ENCODE data around the gene CHCHD1. TPM values are rescaled to one million over a fixed set of nuclear protein-coding genes. Genes with fewer than 3 reads are reported as not detected.

CHCHD1 gene
- total and polyA plus RNA-seq, 2 donors (not counting 3 experiments of a cell fraction or from before 2014, with no cell fraction given) = 31.7 to 39.2 TPM

DNA sequence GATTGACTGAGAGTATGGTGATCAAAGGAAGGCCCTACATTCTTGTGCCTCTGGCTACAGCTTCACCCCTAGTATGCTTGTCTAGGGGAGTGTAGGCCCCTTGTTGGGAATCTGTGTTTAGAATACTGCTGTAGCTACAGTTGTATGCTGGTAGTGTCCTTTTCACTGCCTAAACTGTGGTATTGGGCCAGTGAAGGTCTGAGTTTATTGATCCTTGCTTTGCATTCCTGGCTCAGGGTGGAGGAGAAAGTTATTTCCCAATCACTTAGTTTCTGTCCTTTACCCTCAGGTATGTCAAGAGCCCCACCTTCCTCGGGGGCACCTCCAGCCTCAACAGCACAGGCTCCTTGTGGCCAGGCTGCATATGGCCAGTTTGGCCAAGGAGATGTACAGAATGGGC, 31.0 kb upstream of the CHCHD1 start:
- ChIA-PET CTCF (no interaction called here), POLR2A (no interaction called here)
- Histone ChIP-seq H3K4me1 (ENCODE audit: control insufficient read depth, extremely low read depth, insufficient read depth, low read length) (no peaks in the 10 kb centered on the region), H3K79me2 (ENCODE audit: control insufficient read depth, insufficient read depth, low read length) (peaks cover 26% of the 10 kb centered on the region), H4K20me1 (replicated peaks; ENCODE audit: control insufficient read depth, extremely low read depth, insufficient read depth, low read length) (no peaks in the 10 kb centered on the region), H2AFZ (ENCODE audit: low read depth, low read length) (no peak overlapping the region), H3K36me3 (ENCODE audit: control insufficient read depth in 2 of 2, extremely low read depth in 1 of 2, insufficient read depth in 2 of 2, low read length in 2 of 2) (peaks cover 12 to 27% of the 10 kb centered on the region in 2 experiments), H3K4me3 (replicated peaks in 1 of 3; ENCODE audit: insufficient read depth in 1 of 3, low read depth in 1 of 3, low read length in 3 of 3) (no peak overlapping the region), H3K4me2 (ENCODE audit: insufficient read depth, low read length) (no peak overlapping the region), H3K9me3 (replicated peaks; ENCODE audit: control insufficient read depth, insufficient read depth, low read length) (no peaks in the 10 kb centered on the region), H3K27me3 (ENCODE audit: control insufficient read depth in 2 of 2, insufficient read depth in 2 of 2, low read length in 2 of 2) (no peaks in the 10 kb centered on the region), H3K9me1 (replicated peaks; ENCODE audit: control insufficient read depth, extremely low read depth, insufficient read depth, low read length) (no peaks in the 10 kb centered on the region), H3K27ac (ENCODE audit: insufficient read depth, low read depth, low read length) (no peak overlapping the region), H3K9ac (replicated peaks; ENCODE audit: extremely low read depth, insufficient read depth, low read length) (no peak overlapping the region)
- no TSS peak for BruUV-seq (replicated peaks)
- dilution Hi-C loops (cut with MboI; ENCODE audit: extremely low pct_ligation_motif_present, low sequenced_read_pairs) (no loop called here), intact Hi-C loops (cut with micrococcal nuclease) (no loop called here)
- DNase-seq (ENCODE audit: low read depth, low spot score) (no peak), FAIRE-seq (no peak)
- TF ChIP-seq FOS (IDR thresholded peaks at IDR 0.05; ENCODE audit: borderline replicate concordance, insufficient read depth, low read length) (no peak), POLR2AphosphoS5 (IDR thresholded peaks at IDR 0.05; ENCODE audit: insufficient read depth, low read depth, low read length) (no peak), CTCF (IDR thresholded peaks at IDR 0.05; ENCODE audit: extremely low read depth in 1 of 2, insufficient read depth in 1 of 2, low read depth in 1 of 2, low read length in 2 of 2) (no peak), MYC (IDR thresholded peaks at IDR 0.05; ENCODE audit: low read depth, low read length) (no peak), GATA2 (IDR thresholded peaks at IDR 0.05; ENCODE audit: insufficient read depth, insufficient read length, low read depth, low read length) (no peak), EZH2 (IDR thresholded peaks at IDR 0.05; ENCODE audit: borderline replicate concordance, low read depth, low read length, severe bottlenecking) (no peak), POLR2A (IDR thresholded peaks at IDR 0.05; ENCODE audit: low read depth, low read length) (no peak), JUN (IDR thresholded peaks at IDR 0.05; ENCODE audit: borderline replicate concordance, insufficient read depth, insufficient read length, low read depth) (no peak)
- TF ChIP-seq, protein P1, sequence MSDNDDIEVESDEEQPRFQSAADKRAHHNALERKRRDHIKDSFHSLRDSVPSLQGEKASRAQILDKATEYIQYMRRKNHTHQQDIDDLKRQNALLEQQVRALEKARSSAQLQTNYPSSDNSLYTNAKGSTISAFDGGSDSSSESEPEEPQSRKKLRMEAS (IDR thresholded peaks at IDR 0.05; ENCODE audit: insufficient read depth, insufficient read length) = no peak
